GM12891 (cell line): ENCODE measurements around the gene TM2D1.

ENCODE experiments used
- POLR2A ChIP-seq: IDR thresholded peaks from 2 replicates; pipeline ENCODE4 v1.6.1; 2011; ENCODE audit warnings: low read depth, low read length, control low read depth
- POLR2AphosphoS5 ChIP-seq: IDR thresholded peaks from 2 replicates; pipeline ENCODE4 v1.6.1; 2011; ENCODE audit warnings: low read depth, low read length, control low read depth
- TAF1 ChIP-seq: IDR thresholded peaks from 2 replicates; pipeline ENCODE4 v1.6.1; 2011; ENCODE audit warnings: low read depth, low read length, control low read depth

DNA sequence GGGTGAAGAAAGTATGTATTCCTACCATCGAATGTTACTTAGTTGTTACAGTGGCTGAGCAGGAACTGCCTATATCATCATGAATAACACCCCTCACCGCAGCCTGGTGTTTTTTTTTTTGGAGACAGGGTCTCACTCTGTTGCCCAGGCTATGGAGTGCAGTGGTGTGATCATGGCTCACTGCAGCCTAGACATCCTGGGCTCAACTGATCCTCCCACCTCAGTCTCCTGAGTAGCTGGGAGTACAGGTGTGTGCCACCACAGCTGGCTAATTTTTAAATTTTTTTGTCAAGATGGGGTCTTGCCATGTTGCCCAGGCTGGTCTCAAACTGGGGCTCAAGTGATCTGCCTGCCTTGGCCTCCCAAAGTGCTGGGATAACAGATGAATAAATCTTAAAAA lies 24.6 kb upstream of the TM2D1 start:
- TF ChIP-seq POLR2A = no peak
- no peak for TF ChIP-seq POLR2AphosphoS5
- TF ChIP-seq TAF1 = no peak
